Measurements from ENCODE around the gene ZNF718.
"Not testable (repeated sequence)": the region's sequence is repeated elsewhere in the genome, so short reads cannot be mapped to it uniquely, and the experiment has no call there.

ZNF718 gene

GRCh38 chr4:200936-201335, 76.6 kb downstream of the ZNF718 start:
- DNase-seq (ENCODE audit: low read depth), result no peak
- no peak for TF ChIP-seq CTCF (conservative IDR thresholded peaks at IDR 0.05; ENCODE audit: low read depth, low read length)
- no peak overlapping the region for H3K4me3 ChIP-seq (ENCODE audit: low read length)

DNA sequence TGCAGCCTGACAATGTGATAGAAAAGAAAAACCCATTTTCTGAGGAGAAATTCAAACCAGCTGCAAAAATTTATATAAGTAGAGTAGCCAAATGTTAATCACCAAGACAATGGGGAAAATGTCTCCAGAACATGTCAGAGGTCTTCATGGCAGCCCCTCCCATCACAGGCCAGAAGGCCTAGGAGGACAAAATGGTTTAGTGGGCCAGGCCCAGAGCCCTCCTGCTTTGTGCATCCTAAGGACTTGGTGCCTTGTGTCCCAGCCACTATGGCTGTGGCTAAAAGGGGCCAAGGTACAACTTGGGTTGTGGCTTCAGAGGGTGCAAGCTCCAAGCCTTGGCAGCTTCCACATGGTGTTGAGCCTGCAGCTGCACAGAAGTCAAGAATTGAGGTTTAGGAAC, 78.5 kb downstream of the ZNF718 start:
- not testable (repeated sequence) for DNase-seq (ENCODE audit: low read depth); H3K4me3 ChIP-seq (ENCODE audit: low read length)

- no peak overlapping the region for H3K4me3 ChIP-seq (ENCODE audit: low read length)
- DNase-seq (ENCODE audit: low read depth), result no peak
- TF ChIP-seq CTCF (conservative IDR thresholded peaks at IDR 0.05; ENCODE audit: low read depth, low read length), result no peak
These were observed 80.9 kb downstream of the ZNF718 start for GRCh38 chr4:205097-205756.

DNA sequence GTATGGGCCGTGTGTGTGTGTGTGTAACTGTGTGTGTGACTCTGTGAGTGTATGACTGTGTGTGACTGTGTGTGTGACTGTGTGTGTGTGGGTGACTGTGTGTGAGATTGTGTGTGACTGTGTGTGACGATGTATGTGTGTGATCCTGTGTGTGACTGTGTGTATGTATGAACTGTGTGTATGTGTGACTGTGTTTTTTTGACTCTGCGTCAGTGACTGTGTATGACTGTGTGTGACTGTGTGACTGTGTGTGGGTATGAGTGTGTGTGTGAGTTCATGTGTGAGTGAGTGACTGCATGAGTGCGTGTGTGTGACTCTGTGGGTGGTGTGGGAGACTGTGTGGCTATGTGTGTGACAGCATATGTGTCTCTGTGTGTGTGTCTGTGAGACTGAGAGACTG, 81.8 kb downstream of the ZNF718 start:
- no peak overlapping the region for H3K4me3 ChIP-seq (ENCODE audit: low read length)

DNA sequence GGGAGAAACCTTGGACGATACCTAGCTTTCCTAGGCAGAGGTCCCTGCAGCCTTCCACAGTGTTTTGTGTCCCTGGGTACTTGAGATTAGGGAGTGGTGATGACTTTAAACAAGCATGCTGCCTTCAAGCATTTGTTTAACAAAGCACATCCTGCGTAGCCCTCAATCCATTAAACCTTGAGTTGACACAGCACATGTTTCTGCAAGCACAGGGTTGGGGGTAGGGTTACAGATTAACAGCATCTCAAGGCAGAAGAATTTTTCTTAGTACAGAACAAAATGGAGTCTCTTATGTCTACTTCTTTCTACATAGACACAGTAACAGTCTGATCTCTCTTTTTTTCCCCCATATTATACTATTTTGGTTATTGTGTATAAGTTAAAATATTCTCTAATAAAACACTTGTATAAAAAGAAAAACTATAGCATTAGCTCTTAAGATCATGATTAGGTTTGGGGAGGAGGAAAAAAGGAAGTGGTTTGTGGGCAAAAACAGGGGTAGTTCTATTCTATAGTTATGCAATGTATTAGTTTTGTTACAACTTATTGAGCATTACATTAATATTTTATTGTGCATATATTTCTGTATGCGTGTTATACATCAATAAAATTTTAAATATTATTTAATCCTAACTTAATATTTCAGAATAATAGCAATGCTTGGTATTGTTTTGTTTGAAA, 84.3 kb downstream of the ZNF718 start:
- not testable (repeated sequence) for H3K4me3 ChIP-seq (ENCODE audit: low read length); DNase-seq (ENCODE audit: low read depth)

More for the DNA sequence above, 81.8 kb downstream of the ZNF718 start:
- no peak for DNase-seq (ENCODE audit: low read depth)
- no peak for TF ChIP-seq CTCF (conservative IDR thresholded peaks at IDR 0.05; ENCODE audit: low read depth, low read length)

- no peak for DNase-seq (ENCODE audit: low read depth)
- no peak overlapping the region for H3K4me3 ChIP-seq (ENCODE audit: low read length)
- TF ChIP-seq CTCF (conservative IDR thresholded peaks at IDR 0.05; ENCODE audit: low read depth, low read length), result no peak
These were observed 86.8 kb downstream of the ZNF718 start for GRCh38 chr4:211033-211511.

DNA sequence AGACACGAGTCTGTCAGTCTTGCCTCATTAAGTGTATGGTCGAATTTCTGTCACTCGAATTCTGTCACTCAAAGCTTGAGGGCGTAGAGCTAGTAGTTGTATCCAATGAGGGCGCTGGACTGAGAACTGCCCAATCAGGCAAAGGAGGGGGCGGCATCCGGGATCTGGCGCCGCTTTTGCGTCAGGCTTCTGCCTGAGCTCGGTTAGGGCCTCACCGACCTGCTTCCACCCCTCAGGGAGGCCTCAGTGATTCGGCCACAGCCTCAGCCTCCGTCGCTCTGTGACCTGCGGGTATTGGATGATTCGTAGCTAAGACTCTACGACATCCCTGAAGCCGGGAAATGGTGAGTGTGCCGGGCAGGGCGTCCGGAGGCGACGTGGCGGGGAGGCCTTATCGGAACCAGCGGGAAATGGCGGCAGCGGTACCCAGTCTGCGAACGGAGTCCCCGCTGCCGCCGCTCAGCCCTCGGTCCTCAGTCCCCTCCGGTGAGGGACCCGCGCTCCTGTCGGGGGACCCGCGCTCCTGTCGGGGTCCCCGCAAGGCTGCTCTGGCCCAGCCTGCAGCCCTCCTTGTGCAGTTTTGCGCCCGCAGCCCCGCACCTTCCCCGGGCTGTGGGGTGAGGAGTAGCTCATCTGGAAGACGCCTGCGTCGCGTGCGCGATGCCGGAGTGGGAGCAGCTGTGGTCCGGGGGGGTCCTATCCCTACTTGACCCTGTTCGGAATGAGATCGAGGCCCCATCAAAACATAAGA, 88.3 kb downstream of the ZNF718 start:
- peak overlapping the region; percentile 76 for H3K4me3 ChIP-seq (ENCODE audit: low read length)
- peak; percentile 75 for DNase-seq (ENCODE audit: low read depth)
- TF ChIP-seq CTCF (conservative IDR thresholded peaks at IDR 0.05; ENCODE audit: low read depth, low read length), result no peak

GRCh38 chr4:213189-213535, 88.9 kb downstream of the ZNF718 start:
- peak overlapping the region; percentile 76 for H3K4me3 ChIP-seq (ENCODE audit: low read length)
- DNase-seq (ENCODE audit: low read depth), result peak; percentile 4

Data from retinal pigment epithelial cell (primary cell).